Sigmoid colon (tissue), 4 donors: ENCODE measurements around the gene S100A16.

Experiments
- EP300 ChIP-seq, 4 donors: sonication (generic); formaldehyde crosslinking; IDR thresholded peaks; one replicate each; pipeline ENCODE4 v1.6.1; 2017; ENCODE audit warnings: antibody characterized with exemption in 4 of 4
- POLR2A ChIP-seq, 2 donors: fragments of 450-650 bp; IDR thresholded peaks; one replicate each; pipeline ENCODE4 v1.6.1; 2016; ENCODE audit warnings: antibody characterized with exemption in 2 of 2, mild to moderate bottlenecking in 2 of 2, moderate library complexity in 2 of 2
- POLR2AphosphoS5 ChIP-seq, 4 donors: sonication (generic); formaldehyde crosslinking; IDR thresholded peaks; one replicate each; pipeline ENCODE4 v1.6.1; 2017; ENCODE audit warnings: antibody characterized with exemption in 4 of 4
- TF ChIP-seq, protein P1 (sequence below), 4 experiments: fragments of 450-650 bp in 3 of 4; fragments of 200-600 bp in 1 of 4; IDR thresholded peaks; one replicate each; pipeline ENCODE4 v1.5.1; 2016 to 2019; ENCODE audit warnings: antibody characterized with exemption in 4 of 4, mild to moderate bottlenecking in 3 of 4, moderate library complexity in 2 of 4

DNA sequence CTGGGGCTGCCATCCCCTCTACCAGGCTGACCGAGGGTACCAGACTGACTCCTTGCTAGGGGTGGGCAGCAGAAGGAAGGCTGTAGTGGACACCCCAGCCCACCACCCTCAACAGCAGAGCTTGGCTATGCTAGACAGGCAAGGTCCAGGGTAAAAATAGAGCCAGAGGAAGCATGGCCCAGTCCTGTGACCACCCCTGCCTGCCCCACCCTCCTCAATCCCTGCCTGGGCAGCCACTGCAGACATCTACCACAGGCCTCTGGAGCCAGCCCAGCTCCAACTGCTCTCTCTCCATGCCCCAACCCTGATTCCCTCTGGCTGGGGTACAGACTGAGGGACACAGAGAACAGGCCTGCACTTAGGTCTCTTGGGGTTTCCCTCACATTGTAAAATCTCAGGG lies 17.0 kb upstream of the S100A16 start:
- TF ChIP-seq, protein P1, sequence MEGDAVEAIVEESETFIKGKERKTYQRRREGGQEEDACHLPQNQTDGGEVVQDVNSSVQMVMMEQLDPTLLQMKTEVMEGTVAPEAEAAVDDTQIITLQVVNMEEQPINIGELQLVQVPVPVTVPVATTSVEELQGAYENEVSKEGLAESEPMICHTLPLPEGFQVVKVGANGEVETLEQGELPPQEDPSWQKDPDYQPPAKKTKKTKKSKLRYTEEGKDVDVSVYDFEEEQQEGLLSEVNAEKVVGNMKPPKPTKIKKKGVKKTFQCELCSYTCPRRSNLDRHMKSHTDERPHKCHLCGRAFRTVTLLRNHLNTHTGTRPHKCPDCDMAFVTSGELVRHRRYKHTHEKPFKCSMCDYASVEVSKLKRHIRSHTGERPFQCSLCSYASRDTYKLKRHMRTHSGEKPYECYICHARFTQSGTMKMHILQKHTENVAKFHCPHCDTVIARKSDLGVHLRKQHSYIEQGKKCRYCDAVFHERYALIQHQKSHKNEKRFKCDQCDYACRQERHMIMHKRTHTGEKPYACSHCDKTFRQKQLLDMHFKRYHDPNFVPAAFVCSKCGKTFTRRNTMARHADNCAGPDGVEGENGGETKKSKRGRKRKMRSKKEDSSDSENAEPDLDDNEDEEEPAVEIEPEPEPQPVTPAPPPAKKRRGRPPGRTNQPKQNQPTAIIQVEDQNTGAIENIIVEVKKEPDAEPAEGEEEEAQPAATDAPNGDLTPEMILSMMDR (IDR thresholded peaks at IDR 0.05): no peak
- TF ChIP-seq EP300 (IDR thresholded peaks at IDR 0.05) (no peak), POLR2AphosphoS5 (IDR thresholded peaks at IDR 0.05) (no peak), POLR2A (IDR thresholded peaks at IDR 0.05) (no peak)
